ENCODE results near the gene ZNHIT1. TPM values are rescaled to one million over a fixed set of nuclear protein-coding genes. Genes with fewer than 3 reads are reported as not detected.

The ZNHIT1 gene
- total RNA-seq, result 97.1 and 98.0 TPM in 2 replicates

DNA sequence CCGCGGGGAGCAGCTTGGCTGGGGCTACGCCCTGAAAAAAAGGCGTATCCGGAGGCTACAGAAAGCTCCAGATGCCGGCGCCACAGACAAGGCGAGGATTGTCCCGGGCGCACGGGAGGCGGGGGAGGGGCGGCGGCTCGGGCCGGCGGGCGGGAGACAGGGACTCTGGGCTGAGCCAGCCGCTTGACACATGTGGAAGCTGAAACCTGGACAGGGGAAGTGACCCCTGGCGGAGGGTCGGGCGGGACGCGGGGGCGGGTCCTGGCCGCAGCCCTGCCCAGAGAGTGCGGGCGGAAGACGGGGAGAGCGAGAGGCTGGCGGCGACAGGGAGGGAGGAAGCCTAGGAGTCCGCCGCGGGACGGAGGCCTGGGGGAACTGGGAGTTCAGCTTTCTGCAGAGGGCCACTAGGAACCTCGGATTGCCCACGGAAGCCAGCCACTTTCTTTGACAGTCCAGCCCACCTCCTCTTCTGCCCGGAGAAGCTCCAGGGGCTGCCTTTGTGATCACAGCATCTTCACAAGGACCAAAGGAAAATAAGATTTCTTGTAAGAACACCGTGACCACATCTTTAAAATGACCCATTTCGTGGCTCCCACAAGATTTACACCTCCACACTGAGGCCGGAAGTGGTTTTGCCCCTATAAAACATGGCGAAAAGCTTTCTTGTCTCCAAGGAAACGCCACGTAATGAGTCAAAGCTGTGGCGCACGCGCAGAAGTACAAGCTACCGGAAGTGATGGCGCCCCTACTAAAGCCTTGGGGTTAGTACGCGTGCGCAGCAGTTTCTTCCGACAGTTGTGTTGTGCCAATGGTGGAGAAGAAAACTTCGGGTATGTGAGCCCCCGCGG, at the start of gene ZNHIT1, which contains the start of gene PLOD3:
Gene ZNHIT1 (plus strand): TSS at position 778 of the 848 bp plus-strand sequence. CDS start 31 bp downstream, at position 809.
Gene PLOD3 (minus strand): TSS at position 194 of the 848 bp plus-strand sequence. CDS start 307 bp downstream, outside the sequence.

DNA sequence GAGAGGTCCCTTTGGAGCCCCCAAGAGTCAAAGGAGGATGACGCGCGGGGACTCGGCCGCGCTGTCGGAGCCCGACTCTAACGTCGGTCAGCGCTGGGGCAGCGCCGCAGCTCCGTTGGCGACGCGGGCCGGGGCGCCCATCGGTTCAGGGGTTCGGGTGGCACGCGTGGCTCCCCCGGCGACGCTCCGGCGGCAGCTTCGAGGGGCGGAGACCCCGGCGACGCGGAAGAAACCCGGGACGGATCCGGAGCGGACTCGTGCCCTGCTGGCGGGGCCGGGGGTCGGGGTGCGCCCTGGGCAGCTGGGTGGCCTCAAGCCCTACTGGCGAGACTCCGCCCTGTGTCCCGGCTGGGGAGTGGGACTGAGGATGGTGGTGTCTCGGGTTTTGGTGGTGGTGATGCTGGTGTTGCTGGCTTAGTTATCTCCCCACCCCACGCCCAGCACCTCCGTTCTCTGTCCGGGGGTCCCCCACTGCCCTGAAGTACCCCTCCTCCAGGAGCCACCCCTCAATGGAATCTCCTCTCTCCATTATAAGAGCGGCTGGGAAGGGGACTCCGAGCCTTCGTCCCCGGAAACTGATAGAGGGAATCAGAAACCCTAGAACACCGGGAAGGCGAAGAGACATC, 37.7 kb upstream of the ZNHIT1 start, which contains the start of gene NAT16:
Gene NAT16 (minus strand): TSS at position 164 of the 626 bp plus-strand sequence. CDS start 5,486 bp downstream, outside the sequence.

DNA sequence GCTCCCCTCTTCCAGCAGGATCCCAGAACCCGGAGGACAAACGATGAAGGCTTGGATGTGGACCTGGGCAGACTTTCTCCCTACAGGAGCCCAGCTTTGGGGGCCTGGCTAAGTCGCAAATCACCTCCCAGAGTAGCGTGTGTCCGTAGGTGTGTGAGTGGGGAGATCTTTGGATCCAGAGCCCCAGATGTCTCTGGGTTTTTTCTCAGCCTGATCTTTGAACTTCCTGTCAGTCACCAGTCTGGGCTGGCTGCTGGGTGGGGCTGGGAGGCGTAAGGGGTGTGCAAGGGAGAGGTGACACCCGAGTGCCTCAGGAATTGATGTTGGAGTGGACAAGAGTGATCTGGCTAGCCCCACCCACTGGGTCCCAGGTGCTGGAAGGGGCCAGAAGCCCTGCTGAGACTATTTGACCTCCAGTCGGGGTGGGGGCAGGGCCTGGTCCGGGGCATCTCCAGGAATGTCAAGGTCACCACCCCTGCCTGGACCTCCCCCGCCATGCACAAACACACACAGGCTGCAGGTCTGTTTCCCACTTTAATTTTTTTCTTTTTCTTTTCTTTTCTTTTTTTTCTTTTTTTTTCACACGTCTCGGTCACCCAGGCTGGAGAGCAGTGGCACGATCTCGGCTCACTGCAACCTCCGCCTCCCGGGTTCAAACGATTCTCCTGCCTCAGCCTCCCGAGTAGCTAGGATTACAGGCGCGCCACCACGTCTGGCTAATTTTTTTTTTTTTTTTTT, 16.9 kb upstream of the ZNHIT1 start, which contains the start of gene MOGAT3:
Gene MOGAT3 (minus strand): TSS at position 175 of the 738 bp plus-strand sequence. CDS start 182 bp downstream, outside the sequence.

GRCh38 chr7:101237206-101238067, 19.5 kb downstream of the ZNHIT1 start, which contains the start of gene CLDN15:
CLDN15 (minus strand) TSS chr7:101237802; CDS start chr7:101237581, 221 bp downstream.

DNA sequence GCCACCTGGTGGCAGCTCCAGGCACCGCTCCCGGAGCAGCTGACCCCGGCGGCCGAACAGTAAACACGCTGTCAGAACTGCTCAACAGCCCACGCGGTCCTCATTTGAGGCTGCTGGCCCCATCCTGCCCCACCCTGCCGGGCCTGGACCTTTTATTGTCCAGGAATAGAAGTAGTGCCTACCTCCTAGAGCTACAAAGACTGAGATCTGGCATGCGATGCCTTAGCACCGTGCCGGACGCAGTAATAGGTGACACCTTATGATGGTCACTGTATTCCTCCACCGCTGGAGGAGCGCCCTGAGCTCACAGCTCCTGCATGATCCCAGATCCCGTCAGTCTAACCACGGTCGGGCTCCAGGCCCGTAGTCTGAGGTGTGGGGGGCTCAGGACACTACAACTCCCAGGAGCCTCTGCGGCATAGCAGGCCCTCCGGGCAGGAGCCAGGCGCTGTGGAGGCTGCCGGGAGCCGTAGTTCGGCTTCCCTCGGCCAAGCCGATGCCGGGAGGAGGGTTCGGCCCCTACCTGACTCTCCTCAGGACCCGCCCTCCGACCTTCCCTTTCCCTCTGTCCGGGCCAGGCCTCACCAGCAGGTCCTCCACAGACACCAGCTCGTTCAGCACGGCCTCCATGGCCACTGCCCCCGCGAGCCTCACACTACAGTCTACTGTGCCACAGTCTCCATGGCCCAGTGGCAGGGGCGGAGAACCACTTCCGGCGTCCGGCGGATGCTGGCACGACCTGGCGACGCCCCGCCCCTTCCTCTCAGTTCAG, 26.6 kb downstream of the ZNHIT1 start, which contains the start of gene FIS1:
Gene FIS1 (minus strand): TSS at position 707 of the 772 bp plus-strand sequence. CDS start 77 bp downstream, at position 630.

Other genes with a start within 250 kb of the ZNHIT1 start
- 0.13 and 0.37 TPM in 2 replicates for gene MUC12, start 248.6 kb upstream of the ZNHIT1 start, total RNA-seq
- gene MUC17, start 198.1 kb upstream of the ZNHIT1 start, total RNA-seq, result under 0.01 TPM in 1 of 2 replicates, not detected in the other
- gene TRIM56, start 132.7 kb upstream of the ZNHIT1 start, total RNA-seq, result 21.1 and 23.5 TPM in 2 replicates
- 413 and 548 TPM in 2 replicates for gene SERPINE1, start 91.1 kb upstream of the ZNHIT1 start, total RNA-seq
- 142 and 151 TPM in 2 replicates for gene AP1S1, start 63.7 kb upstream of the ZNHIT1 start, total RNA-seq
- 0.13 TPM in 1 of 2 replicates, not detected in the other for gene VGF, start 52.6 kb upstream of the ZNHIT1 start, total RNA-seq
- gene NAT16, start 37.9 kb upstream of the ZNHIT1 start, total RNA-seq, result not detected in 2 replicates
- not detected in 2 replicates for gene MOGAT3, start 17.1 kb upstream of the ZNHIT1 start, total RNA-seq
- 61.0 and 65.7 TPM in 2 replicates for gene PLOD3, start 584 bp upstream of the ZNHIT1 start, total RNA-seq
- 1.4 and 1.8 TPM in 2 replicates for gene CLDN15, start 19.6 kb downstream of the ZNHIT1 start, total RNA-seq
- gene FIS1, start 26.9 kb downstream of the ZNHIT1 start, total RNA-seq, result 327 and 414 TPM in 2 replicates
- gene IFT22, start 103.6 kb downstream of the ZNHIT1 start, total RNA-seq, result 26.8 and 29.9 TPM in 2 replicates
- 0.12 TPM in 1 of 2 replicates, not detected in the other for gene COL26A1, start 144.7 kb downstream of the ZNHIT1 start, total RNA-seq